Fibroblast of skin of abdomen (primary cell): ENCODE measurements around the gene GPC6.
A peak's percentile ranks its signal among the peaks of the same experiment; 100 is the strongest.

Source experiments
- DNase-seq: peaks from one replicate; pipeline ENCODE4 v3.0.0-alpha.2; 2013

The GPC6 gene

GRCh38 chr13:93698016-93698613, 471.5 kb downstream of the GPC6 start:
- peak; percentile 28 for DNase-seq

GRCh38 chr13:93700115-93700514, 473.5 kb downstream of the GPC6 start:
- peak; percentile 42 for DNase-seq

GRCh38 chr13:93708308-93709075, 481.9 kb downstream of the GPC6 start:
- no peak for DNase-seq

- peak; percentile 66 for DNase-seq
Measured at GRCh38 chr13:93709506-93710244, 483.1 kb downstream of the GPC6 start.

GRCh38 chr13:93714171-93714570, 487.6 kb downstream of the GPC6 start:
- no peak for DNase-seq

- DNase-seq, result no peak
Measured at GRCh38 chr13:93715866-93716265, 489.3 kb downstream of the GPC6 start.

- peak; percentile 23 for DNase-seq
Measured at GRCh38 chr13:93716623-93717022, 490.0 kb downstream of the GPC6 start.

- no peak for DNase-seq
Measured at GRCh38 chr13:93721483-93721882, 494.9 kb downstream of the GPC6 start.

GRCh38 chr13:93723316-93723715, 496.7 kb downstream of the GPC6 start:
- DNase-seq, result peak; percentile 35

GRCh38 chr13:93724187-93724586, 497.6 kb downstream of the GPC6 start:
- no peak for DNase-seq

GRCh38 chr13:93726173-93726957, 499.8 kb downstream of the GPC6 start:
- DNase-seq, result peak; percentile 44

- DNase-seq, result peak; percentile 89
Measured at GRCh38 chr13:93727211-93728141, 500.9 kb downstream of the GPC6 start.

- DNase-seq, result no peak
Measured at GRCh38 chr13:93729383-93729782, 502.8 kb downstream of the GPC6 start.

- DNase-seq, result peak; percentile 20
Measured at GRCh38 chr13:93730780-93731179, 504.2 kb downstream of the GPC6 start.

- no peak for DNase-seq
Measured at GRCh38 chr13:93732186-93732585, 505.6 kb downstream of the GPC6 start.

- peak; percentile 73 for DNase-seq
Measured at GRCh38 chr13:93736081-93736480, 509.5 kb downstream of the GPC6 start.

GRCh38 chr13:93736909-93737308, 510.3 kb downstream of the GPC6 start:
- DNase-seq, result no peak

- no peak for DNase-seq
Measured at GRCh38 chr13:93740334-93740733, 513.7 kb downstream of the GPC6 start.

GRCh38 chr13:93744033-93744432, 517.4 kb downstream of the GPC6 start:
- no peak for DNase-seq

- no peak for DNase-seq
Measured at GRCh38 chr13:93744886-93745285, 518.3 kb downstream of the GPC6 start.

- DNase-seq, result no peak
Measured at GRCh38 chr13:93745884-93746283, 519.3 kb downstream of the GPC6 start.

GRCh38 chr13:93746589-93746988, 520.0 kb downstream of the GPC6 start:
- no peak for DNase-seq
